ENCODE data around the gene CTNNA2.
"Not testable (repeated sequence)": the region's sequence is repeated elsewhere in the genome, so short reads cannot be mapped to it uniquely, and the experiment has no call there.

The CTNNA2 gene

GRCh38 chr2:80154231-80154915 is 641.5 kb downstream of the CTNNA2 start:
- no peak for DNase-seq

GRCh38 chr2:80164375-80164774 is 651.5 kb downstream of the CTNNA2 start:
- no peak for DNase-seq

- no peak for DNase-seq
These were observed 653.8 kb downstream of the CTNNA2 start for GRCh38 chr2:80166483-80167171.

GRCh38 chr2:80167284-80167808 is 654.5 kb downstream of the CTNNA2 start:
- DNase-seq = no peak

GRCh38 chr2:80168037-80168436 is 655.2 kb downstream of the CTNNA2 start:
- DNase-seq = no peak

- DNase-seq = no peak
These were observed 656.0 kb downstream of the CTNNA2 start for GRCh38 chr2:80168801-80169200.

- DNase-seq = no peak
These were observed 657.2 kb downstream of the CTNNA2 start for GRCh38 chr2:80169811-80170594.

- DNase-seq = no peak
These were observed 672.2 kb downstream of the CTNNA2 start for GRCh38 chr2:80185091-80185490.

GRCh38 chr2:80186262-80186661 is 673.4 kb downstream of the CTNNA2 start:
- no peak for DNase-seq

GRCh38 chr2:80187156-80187555 is 674.3 kb downstream of the CTNNA2 start:
- no peak for DNase-seq

- DNase-seq = no peak
These were observed 677.3 kb downstream of the CTNNA2 start for GRCh38 chr2:80190166-80190565.

GRCh38 chr2:80193566-80193965 is 680.7 kb downstream of the CTNNA2 start:
- DNase-seq = no peak

- no peak for DNase-seq
These were observed 682.2 kb downstream of the CTNNA2 start for GRCh38 chr2:80195034-80195433.

GRCh38 chr2:80198042-80198441 is 685.2 kb downstream of the CTNNA2 start:
- DNase-seq = no peak

- DNase-seq = no peak
These were observed 686.7 kb downstream of the CTNNA2 start for GRCh38 chr2:80199504-80199903.

- not testable (repeated sequence) for DNase-seq
These were observed 691.1 kb downstream of the CTNNA2 start for GRCh38 chr2:80203929-80204328.

- no peak for DNase-seq
These were observed 692.6 kb downstream of the CTNNA2 start for GRCh38 chr2:80205498-80205897.

GRCh38 chr2:80209458-80209857 is 696.6 kb downstream of the CTNNA2 start:
- no peak for DNase-seq

- no peak for DNase-seq
These were observed 704.6 kb downstream of the CTNNA2 start for GRCh38 chr2:80217446-80217845.

- DNase-seq = no peak
These were observed 709.8 kb downstream of the CTNNA2 start for GRCh38 chr2:80222644-80223043.

GRCh38 chr2:80231421-80231820 is 718.6 kb downstream of the CTNNA2 start:
- no peak for DNase-seq

GRCh38 chr2:80233333-80233732 is 720.5 kb downstream of the CTNNA2 start:
- DNase-seq = no peak

GRCh38 chr2:80238692-80239469 is 726.0 kb downstream of the CTNNA2 start:
- DNase-seq = no peak

Measured in NCI-H187 treated with DMSO at 0.1 percent for 48 hours (cell line).